Esophagus mucosa (tissue), 1 donor: ENCODE measurements around the gene CDC26. TPM values are rescaled to one million over a fixed set of nuclear protein-coding genes. Genes with fewer than 3 reads are reported as not detected.
A peak's percentile ranks its signal among the peaks of the same experiment; 100 is the strongest.
"Not testable (repeated sequence)": the region's sequence is repeated elsewhere in the genome, so short reads cannot be mapped to it uniquely, and the experiment has no call there.

ENCODE experiments used
- ATAC-seq: fragments of 200-7000 bp; cut with Tn5 transposase; one replicate; pipeline ENCODE4 v1.9.1; 2020
- total RNA-seq: library from RNA; stranded (reverse); gene quantifications from one replicate; pipeline ENCODE4 v1.2.4, GENCODE V29; 2023
- donor health status: DM: yes; HTN: yes; CAD: no.

The CDC26 gene
- total RNA-seq, 1 donor from 2014 or later: 15.3 TPM

DNA sequence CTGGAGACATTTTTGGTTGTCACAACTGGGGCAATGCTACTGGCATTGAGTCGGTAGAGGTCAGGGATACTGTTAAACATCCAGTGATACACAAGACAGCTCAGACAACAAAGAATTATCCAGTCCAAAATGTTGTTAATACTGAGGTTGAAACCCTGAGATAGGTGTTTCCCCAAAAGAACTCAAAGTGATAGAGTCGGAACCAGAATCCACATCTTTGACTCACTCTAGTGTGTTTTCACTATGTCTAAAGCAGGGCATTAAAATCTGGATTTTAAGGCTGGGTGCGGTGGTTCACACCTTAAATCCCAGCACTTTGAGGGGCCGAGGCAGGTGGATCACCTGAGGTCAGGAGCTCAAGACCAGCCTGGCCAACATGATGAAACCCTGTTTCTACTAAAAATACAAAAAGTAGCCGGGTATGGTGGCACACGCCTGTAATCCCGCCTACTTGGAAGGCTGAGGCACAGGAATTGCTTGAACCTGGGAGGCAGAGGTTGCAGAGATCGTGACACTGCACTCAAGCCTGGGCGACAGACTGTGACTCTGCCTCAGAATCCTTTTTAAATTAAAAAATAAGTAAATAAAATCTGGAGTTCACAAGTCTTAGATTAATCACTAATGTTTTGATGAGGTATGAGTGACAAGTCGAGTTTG lies 37.0 kb downstream of the CDC26 start:
- ATAC-seq: no peak

DNA sequence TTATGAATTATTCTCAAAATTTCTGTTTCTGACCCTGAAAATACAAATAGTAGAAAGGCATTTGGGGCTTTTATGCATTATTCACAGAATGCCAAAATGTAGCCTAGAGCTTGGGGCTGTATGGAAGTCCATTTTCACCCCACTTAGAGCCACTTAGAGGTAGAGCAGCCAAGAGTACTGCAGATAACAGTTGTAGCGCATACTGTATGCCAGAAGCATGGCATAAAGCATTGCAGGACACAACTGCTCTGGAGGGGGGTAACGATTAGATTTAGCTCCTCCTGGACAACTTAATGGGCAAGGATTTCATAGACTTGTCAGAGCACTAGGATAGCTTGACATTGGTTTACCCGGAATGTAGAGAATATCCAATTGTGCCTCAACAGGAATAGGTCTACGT lies 38.3 kb downstream of the CDC26 start:
- ATAC-seq: no peak

GRCh38 chr9:113235701-113236255 lies 39.6 kb downstream of the CDC26 start:
- not testable (repeated sequence) for ATAC-seq

- no peak for ATAC-seq
Measured at GRCh38 chr9:113231701-113232100, 43.7 kb downstream of the CDC26 start.

- ATAC-seq: no peak
Measured at GRCh38 chr9:113228130-113228665, 47.2 kb downstream of the CDC26 start.

GRCh38 chr9:113227436-113227835 lies 47.9 kb downstream of the CDC26 start:
- ATAC-seq: no peak

DNA sequence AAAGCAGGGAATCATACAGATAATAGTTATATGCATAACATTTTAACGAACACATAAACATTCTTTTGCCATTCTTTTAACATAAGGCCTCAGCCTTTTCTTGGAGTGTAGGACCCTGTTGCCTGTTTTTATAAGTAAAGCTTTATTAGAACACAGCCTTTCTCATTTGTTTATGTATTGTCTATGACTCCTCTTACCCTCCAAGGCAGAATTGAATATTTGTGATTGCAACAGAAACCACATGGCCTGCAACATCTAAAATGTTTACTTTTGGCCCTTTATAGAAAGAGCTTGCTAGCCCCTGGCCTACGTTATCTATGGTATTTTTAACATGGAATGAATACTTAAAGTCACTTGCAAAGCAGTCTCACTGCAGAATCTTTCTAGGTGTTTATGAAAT lies 51.4 kb downstream of the CDC26 start:
- no peak for ATAC-seq

GRCh38 chr9:113222482-113222841 lies 52.9 kb downstream of the CDC26 start:
- ATAC-seq: no peak

DNA sequence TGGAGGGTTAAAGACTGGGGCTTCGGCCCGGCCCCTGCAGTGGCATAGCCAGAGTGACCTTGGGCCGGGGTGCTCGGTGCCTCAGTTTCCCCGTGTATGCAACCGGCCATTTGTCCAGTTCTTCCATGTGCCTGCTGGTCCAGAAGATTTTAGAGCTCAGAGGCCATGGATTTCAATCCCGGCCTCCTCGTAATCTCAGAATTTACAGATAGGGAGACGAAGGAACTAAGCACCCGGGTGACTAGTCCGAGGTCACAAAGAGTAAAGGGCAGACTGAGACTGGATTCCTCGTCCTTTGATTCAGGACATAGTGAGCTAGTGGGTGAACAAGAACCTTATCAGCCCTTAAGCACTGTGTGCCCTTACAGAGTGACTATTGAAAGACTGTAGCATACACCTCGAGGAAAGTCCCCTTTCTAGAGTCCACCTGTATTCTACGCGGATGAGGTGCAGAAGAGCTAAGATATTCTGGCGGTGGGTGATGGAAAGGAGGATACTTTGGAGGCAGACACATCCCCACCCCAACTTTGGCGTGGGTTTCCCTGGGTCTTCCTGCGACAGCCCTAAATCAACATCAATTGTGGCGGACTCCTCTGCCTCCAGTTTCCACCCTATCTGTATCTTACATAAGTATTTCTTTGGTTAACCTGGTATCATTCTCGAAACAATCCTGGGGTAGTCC lies 53.4 kb downstream of the CDC26 start:
- peak; percentile 3 for ATAC-seq

DNA sequence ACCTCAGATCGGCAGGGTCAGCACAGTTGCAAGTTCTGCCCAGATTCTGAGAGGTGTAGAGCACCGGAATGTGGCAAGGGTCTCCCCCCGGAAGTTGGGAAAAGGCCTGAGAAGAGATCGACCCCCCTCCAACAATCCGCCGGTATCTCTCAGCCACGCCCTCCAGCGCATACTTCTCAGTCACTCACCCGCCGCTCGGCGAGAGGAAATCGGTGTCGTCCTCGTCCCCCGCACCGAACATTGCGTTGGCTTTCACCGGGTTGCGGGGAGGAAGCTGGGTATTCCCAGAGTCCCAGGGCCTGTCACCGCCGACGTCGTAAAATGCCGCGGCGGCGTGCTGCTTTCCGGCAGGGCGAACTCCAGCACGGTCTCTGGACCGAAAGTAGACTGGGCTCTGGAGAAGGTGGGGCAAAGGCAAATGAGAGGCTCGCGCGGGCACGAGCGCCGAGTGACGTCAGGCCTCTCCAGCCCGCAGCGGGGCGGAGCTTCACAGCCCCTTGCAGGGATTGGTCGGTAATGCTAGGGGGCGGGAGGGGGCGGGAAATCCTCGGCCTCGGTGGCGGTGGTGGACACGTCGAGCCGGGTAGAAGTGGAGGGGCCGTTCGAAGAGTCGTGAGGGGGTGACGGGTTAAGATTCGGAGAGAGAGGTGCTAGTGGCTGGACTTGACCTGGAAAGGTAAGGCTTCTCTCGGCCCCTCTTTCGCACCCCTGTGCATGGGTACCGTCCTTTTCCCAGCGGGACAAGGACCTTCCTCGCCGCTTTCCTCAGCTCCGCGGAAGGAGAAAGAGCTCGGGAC lies 54.2 kb downstream of the CDC26 start, which contains the start of the genes FKBP15 and SLC31A1:
FKBP15 (minus strand) TSS at position 275 of the 797 bp plus-strand sequence; CDS start at position 241, 34 bp downstream.
SLC31A1 (plus strand) TSS at position 542 of the 797 bp plus-strand sequence. CDS start 34,605 bp downstream, outside the sequence.
- peak; percentile 100 for ATAC-seq

GRCh38 chr9:113220467-113221002 lies 54.8 kb downstream of the CDC26 start:
- peak; percentile 14 for ATAC-seq

DNA sequence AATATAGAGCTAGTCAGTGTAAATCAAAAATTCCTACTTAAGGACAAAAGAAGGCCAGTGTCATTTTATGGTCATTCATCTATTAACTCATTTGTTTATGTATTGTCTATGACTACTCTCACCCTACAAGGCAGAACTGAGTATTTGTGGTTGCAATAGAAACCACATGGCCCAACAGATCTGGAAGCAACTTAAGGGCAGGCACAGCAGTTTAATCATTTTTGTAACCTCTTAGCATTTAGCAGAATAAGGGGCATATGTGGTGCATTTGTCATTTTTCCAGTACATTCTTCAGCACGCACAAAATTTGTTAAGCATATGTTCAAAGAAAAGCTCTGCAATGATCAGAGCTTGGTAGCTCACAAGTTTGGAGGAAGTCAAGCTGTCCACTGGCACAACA lies 55.4 kb downstream of the CDC26 start:
- ATAC-seq: no peak

DNA sequence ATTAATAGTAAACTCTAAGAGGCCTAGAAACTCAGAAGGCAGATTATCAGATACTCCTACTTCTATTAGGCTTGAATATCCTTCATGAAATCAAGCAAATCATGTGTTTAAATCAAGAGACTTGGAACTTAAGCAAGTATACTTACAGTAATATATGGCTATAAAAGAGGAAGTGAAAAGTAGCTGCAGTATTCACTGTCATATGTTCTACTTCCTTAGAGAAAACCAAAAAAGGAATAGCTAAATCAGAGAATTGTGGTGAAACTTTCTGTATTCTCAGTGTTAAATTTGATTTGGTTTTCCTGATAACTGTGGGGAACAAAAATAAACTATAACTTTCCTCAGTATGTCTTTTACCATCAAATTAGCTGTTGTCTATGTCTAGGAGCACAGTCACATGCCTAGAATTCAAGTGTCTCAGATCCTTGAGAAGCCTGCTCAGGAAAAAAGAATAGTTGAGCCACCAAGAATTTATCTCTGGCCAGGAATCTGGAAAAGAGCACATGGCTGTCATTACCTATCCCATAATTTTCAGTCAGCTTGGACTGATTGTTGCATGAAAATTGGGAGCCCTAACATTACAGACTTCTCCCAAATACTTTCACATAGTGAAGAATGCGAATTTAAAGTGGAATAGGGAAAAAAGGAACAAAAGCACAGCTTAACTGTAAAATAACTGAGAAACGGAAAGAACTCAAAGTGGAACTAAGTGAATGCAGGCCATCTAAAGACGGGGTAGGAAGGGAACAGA lies 56.0 kb downstream of the CDC26 start:
- no peak for ATAC-seq

Other genes starting within 250 kb of the CDC26 start
- 1.1 TPM for gene ZFP37, start 218.8 kb downstream of the CDC26 start, total RNA-seq
- 5.3 TPM for gene SLC31A2, start 124.6 kb downstream of the CDC26 start, total RNA-seq
- gene FKBP15, start 54.3 kb downstream of the CDC26 start, total RNA-seq: 18.8 TPM
- gene SLC31A1, start 54.0 kb downstream of the CDC26 start, total RNA-seq: 22.2 TPM
- 15.6 TPM for gene PRPF4, start 86 bp upstream of the CDC26 start, total RNA-seq
- gene RNF183, start 27.8 kb upstream of the CDC26 start, total RNA-seq: 4.2 TPM
- gene WDR31, start 64.7 kb upstream of the CDC26 start, total RNA-seq: 3.7 TPM
- 37.6 TPM for gene BSPRY, start 74.0 kb upstream of the CDC26 start, total RNA-seq
- 41.2 TPM for gene HDHD3, start 101.4 kb upstream of the CDC26 start, total RNA-seq
- 55.2 TPM for gene ALAD, start 125.7 kb upstream of the CDC26 start, total RNA-seq
- gene POLE3, start 135.1 kb upstream of the CDC26 start, total RNA-seq: 39.7 TPM
- 0.36 TPM for gene C9orf43, start 135.2 kb upstream of the CDC26 start, total RNA-seq
- gene RGS3, start 188.2 kb upstream of the CDC26 start, total RNA-seq: 22.8 TPM